Activated CD8-positive, alpha-beta memory T cell treated with anti-CD3 and anti-CD28 coated beads for 4 hours (primary cell): ENCODE data around the gene PAK4.

ENCODE experiments used
- DNase-seq, 2 donors: peaks; one replicate each; pipeline ENCODE4 v3.0.0-alpha.2; 2020; ENCODE audit warnings: low read depth in 2 of 2

The PAK4 gene

GRCh38 chr19:39180749-39181148, 55.2 kb downstream of the PAK4 start:
- DNase-seq = no peak

- DNase-seq = no peak
These were observed 56.1 kb downstream of the PAK4 start for GRCh38 chr19:39181500-39182173.

GRCh38 chr19:39182174-39182505, 56.6 kb downstream of the PAK4 start:
- no peak for DNase-seq

GRCh38 chr19:39183104-39183503, 57.5 kb downstream of the PAK4 start:
- DNase-seq = no peak

- DNase-seq = no peak
These were observed 60.8 kb downstream of the PAK4 start for GRCh38 chr19:39186391-39186790.

GRCh38 chr19:39187552-39187943, 62.0 kb downstream of the PAK4 start:
- DNase-seq = no peak

- no peak for DNase-seq
These were observed 63.4 kb downstream of the PAK4 start for GRCh38 chr19:39188960-39189359.

GRCh38 chr19:39190768-39191167, 65.2 kb downstream of the PAK4 start:
- no peak for DNase-seq

GRCh38 chr19:39192846-39193245, 67.3 kb downstream of the PAK4 start:
- no peak for DNase-seq

- DNase-seq = no peak
These were observed 68.2 kb downstream of the PAK4 start for GRCh38 chr19:39193803-39194202.

GRCh38 chr19:39194832-39195542, 69.4 kb downstream of the PAK4 start:
- DNase-seq = no peak

GRCh38 chr19:39195755-39196154, 70.2 kb downstream of the PAK4 start:
- DNase-seq = no peak

GRCh38 chr19:39196320-39196719, 70.7 kb downstream of the PAK4 start:
- DNase-seq = no peak

- no peak for DNase-seq
These were observed 71.4 kb downstream of the PAK4 start, which contains the start of gene NCCRP1 for GRCh38 chr19:39196860-39197562. Gene NCCRP1, plus strand, starts transcription at chr19:39196964. Its CDS starts 19 bp downstream, at chr19:39196983.

- DNase-seq = no peak
These were observed 72.2 kb downstream of the PAK4 start for GRCh38 chr19:39197808-39198207.

GRCh38 chr19:39199025-39199424, 73.4 kb downstream of the PAK4 start:
- no peak for DNase-seq

- DNase-seq = no peak
These were observed 74.6 kb downstream of the PAK4 start for GRCh38 chr19:39200066-39200802.

GRCh38 chr19:39200803-39201115, 75.2 kb downstream of the PAK4 start:
- DNase-seq = no peak

- no peak for DNase-seq
These were observed 77.4 kb downstream of the PAK4 start for GRCh38 chr19:39202998-39203355.

- no peak for DNase-seq
These were observed 78.1 kb downstream of the PAK4 start, which contains the start of gene SYCN for GRCh38 chr19:39203372-39204341. Gene SYCN, minus strand, starts transcription at chr19:39204263. Its CDS starts 9 bp downstream, at chr19:39204254.

- no peak for DNase-seq
These were observed 79.8 kb downstream of the PAK4 start for GRCh38 chr19:39205449-39205764.
